NCI-H2029 (cell line): Measurements from ENCODE around the gene GPR176.
"Not testable (repeated sequence)": the region's sequence is repeated elsewhere in the genome, so short reads cannot be mapped to it uniquely, and the experiment has no call there.

ENCODE experiments used
- DNase-seq: peaks from one replicate; lab custom pipeline; 2025; lab: John Stamatoyannopoulos, UW

GPR176 gene

DNA sequence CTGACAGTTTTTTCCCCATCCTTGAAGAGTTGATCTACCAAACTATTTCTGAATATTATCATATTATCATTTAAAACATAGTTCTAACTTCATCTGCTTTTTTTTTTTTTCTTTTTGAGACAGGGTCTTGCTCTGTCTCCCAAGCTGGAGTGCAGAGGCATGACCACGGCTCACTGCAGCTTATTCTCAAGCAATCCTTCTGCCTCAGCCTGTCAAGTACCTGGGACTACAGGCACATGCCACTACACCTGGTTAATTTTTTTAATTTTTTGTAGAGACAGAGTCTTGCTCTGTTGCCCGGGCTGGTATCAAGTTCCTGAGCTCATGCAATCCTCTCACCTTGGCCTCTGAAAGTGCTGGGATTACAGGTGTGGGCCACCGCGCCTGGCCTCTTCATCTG is 15.2 kb upstream of the GPR176 start:
- no peak for DNase-seq

DNA sequence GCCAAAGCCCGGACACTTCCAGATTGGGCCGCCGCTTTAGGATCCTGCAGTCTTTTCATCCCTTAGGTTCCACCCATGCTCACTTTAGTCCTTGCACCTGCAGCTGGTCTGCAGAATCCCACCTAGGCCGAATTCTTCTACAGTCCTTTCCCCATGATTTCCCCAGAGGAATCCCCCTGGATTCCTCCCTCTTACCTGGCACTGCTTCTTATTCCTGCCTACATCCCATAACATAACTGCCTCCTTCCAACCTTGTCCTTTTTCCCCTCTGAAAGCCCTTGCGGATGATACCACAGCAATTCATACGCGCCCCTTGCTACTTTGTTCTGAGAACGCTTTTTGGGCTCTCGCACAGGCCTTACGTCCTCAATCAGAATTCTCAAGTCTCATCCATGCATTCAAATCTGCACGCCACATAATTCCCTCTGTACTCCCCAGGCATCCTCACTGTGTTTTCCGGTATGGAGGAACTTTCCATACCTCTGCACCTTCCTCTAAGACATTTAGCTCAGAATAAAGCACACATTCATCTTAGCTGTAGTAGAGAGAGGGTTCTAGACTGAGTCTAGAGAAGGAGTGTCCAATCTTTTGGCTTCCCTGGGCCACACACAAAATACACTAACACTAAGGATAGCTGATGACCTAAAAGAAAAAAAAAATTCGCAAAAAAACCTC is 14.5 kb upstream of the GPR176 start:
- DNase-seq: no peak

DNA sequence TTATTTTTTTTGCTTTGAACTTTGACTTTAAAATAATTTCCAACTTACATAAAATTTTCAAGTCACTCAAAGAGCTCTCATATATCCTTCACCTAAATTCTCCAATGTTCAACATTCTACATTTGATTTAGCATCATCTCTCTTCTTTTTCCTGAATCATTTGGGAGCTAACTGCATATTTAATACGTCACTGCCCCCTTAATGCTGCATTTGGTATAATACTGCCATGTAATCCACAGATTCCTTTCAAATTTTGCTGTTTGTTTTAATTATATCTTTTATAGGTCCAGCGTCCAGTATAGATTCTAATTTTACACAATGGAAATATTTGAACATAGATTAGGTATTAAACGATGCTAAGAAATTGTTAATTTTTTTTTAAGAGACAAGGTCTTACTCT is 11.5 kb upstream of the GPR176 start:
- DNase-seq: no peak

DNA sequence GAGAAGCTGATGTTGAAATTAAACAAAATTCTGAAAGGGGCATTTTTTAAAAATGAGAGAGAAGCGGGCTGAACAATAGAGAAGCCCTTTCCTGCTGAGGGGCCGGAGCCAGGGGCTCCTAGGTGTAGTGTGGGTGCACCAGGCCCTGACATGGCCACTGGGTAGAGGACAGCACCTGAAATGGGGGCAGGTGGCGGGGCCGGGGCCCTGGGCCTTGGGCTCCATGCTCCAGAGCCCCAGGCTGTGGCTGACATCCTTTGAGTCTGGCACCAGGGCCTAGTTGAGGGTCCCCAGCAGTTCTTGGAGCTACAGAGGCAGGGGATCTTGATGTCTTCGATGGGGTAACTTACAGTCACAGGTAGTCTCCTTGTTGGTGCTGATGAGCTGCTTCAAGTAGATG is 6.5 kb upstream of the GPR176 start:
- no peak for DNase-seq

DNA sequence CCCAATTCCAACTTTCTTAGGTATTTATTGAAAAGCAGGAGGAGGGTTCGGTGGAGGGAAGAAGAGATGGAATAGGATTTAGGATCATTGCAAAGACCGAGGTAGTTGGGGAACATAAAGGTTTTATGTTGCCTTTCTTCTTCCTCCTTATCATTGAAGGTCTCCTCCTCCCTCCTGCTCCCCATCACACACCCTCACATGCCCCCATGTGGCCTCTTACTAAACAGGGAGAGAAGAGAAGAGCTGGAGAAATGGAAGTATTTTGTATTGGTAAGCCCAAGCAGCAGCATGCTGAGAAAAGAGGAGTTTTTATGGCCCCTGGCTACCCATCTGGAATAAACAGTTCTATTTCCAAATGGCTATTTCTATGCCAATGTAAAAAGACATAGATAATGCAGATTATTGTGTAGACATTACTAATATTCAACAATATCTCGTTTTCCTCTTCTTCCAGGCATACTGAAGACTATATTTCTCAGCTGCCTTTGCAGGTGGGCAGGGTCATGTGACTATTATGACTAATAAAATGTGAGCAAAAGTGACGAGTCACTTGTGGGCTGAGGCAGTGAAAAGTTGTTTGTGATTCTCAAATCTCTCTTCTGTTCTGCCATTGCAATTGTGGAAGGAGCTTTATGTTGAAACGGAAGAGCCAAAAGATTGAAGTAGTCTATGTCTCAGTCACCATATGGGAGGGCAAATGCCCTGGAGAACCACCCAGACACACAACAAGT is 5.2 kb upstream of the GPR176 start:
- no peak for DNase-seq

DNA sequence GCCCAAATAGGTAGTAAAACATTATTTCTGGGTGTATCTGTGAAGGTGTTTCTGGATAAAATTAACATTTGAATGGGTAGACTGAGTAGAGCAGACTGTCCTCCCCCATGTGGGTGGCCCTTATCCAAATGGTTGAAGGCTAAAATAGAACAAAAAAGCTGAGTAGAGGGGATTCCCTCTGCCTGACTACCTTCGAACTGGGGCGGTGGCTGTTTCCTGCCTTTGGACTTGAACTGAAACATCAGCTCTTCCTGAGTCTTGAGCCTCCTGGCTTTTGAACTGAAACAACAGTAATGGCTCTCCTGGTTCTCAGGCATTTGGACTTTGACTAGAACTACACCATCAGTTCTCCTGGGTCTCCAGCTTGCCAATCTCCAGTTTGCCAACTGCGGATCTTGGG is 4.4 kb upstream of the GPR176 start:
- no peak for DNase-seq

DNA sequence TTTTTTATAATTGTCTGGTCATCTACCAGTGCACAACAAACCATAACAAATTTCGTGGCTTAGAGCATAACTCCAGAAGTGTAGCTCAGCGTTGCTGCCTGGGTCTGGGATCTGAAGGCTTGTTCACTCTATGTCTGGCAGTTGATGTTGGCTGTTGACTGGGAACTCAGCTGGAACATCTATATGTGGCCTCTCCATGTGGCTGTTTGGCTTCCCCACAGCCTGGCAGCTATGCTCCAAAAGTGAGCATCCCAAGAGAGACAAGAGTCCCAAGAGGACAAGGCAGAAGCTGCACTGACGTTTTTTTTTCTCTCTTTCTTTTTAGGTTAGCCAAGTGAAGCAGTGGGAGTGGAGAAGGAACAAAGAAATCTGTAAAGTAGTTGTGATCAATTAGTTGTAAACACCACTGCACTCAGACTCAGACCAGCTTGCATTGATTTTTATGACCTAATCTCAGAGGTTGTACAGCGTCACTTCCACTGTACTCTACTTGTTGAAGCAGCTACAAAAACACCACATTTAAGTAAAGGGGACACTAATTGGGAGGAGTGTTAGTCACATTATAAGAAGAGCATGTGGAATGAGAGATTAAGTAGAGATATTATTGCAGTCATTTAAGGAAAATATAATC is 2.5 kb upstream of the GPR176 start:
- DNase-seq: no peak

DNA sequence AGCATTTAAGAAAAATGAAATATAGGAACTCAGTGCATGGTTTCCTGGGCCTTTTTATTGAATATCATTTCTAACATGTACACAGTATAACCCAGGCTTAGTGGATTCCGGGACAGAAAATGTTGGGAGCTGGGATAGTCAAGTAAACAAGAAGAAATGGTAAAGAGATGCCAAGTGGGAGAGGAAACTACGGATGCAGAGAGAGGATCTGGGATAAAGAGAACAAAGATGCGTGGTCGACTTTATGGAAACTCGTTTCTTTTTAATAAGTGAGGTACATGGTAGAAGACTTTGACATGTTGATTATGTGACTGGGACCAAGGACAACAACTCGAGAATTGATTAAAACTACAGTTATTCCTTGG is 1.2 kb upstream of the GPR176 start:
- DNase-seq: no peak

DNA sequence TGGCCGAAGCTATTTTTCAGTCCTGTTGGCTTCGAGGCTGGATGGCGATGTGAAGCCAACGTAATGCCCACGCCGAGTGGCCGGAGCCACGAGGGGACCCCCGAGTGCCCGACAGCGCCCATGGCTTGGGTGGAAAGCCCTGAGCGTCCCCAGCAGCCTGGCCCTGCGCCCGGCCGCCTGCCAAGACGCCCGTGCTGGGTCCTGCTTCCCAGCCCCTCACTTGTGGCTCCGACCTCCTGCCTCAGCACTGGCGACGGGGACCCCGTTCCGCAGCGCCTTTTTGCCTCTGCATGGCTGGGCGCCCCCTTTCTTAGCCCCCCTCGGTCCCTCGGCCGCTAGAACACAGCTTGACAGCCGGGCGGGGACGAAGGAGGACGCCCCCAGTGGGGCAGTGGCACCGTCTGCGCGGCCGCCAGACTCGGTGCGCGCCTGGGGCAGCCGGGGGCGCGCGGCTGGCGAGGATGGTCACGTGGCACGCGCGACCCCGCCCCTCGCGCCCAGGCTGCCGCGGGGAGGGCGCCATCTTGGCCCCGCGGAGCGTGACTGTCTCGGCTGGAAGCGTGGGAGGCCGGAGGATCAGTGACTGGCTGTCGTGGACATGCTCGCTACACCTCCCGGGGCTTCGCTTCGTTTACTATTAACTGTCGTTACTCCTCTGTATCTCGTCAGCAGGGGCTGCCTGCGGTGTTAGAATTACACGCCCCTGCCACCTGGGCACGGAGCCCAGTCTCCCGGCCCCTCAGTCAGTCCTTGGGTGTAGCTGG is 626 bp upstream of the GPR176 start:
- peak; percentile 54 for DNase-seq

DNA sequence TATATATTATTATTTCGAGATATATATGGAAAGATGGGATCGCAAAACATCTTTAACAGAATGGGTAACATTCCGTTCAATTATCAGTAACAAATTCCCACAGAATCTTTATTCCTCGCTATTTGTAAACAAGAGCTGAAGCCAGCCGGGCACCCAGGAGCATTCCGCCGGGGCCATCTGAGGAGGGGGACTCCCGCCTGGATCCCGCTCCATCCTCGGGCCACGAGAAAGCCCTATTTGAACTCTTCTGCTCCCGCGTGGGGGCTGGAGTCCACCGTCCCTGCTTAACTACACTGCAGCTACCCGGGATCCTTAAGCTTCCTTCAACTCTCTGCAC is 687 bp downstream of the GPR176 start:
- DNase-seq: no peak

DNA sequence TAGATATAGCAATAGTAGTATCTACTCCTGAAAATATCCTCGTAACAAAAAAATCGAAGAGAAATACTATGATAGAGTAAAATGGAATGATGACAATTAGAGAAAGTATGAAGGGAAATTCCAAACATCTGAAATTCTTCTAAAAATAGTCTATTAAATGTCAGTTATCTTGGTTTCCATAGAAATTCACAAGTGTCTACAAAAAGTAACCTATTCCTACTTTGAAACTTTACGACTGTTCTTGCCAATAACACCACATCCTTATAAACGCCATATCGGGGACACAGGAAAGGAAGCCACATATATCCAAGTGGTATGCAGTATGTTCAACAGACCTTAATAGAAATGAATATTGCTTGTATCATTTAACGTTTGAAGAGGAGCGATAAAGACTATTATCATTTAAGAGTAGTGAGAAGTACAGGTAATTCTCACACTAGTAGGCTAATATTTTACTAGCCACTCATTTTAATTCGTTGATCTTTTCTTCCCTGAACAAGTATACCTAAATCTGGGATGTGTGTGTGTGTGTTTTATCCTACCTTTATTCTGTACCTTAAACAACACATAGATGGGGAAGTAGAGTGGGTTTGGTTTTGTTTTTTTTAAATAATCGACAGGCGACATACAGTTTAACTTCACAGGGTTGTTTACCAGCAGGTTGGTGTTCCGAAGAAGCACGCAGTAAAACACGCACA is 1.2 kb downstream of the GPR176 start:
- DNase-seq: no peak

DNA sequence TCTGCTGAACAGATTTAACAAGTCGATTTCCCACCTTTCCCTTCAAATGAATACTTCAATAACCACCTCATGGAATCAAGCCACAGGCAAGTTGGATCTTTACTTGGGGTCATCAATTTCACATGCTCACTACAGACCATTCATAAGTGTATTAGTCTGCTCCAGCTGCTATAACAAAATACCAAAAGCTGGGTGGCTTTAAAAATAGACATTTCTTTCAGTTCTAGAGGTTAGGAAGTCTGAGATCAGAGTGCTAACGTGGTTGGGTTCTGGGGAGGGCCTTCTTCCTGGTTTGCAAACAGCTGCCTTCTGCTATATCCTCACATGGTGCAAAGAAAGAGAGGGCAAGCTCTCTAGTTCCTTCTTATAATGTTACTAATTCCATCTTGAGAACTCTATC is 5.1 kb downstream of the GPR176 start:
- no peak for DNase-seq

DNA sequence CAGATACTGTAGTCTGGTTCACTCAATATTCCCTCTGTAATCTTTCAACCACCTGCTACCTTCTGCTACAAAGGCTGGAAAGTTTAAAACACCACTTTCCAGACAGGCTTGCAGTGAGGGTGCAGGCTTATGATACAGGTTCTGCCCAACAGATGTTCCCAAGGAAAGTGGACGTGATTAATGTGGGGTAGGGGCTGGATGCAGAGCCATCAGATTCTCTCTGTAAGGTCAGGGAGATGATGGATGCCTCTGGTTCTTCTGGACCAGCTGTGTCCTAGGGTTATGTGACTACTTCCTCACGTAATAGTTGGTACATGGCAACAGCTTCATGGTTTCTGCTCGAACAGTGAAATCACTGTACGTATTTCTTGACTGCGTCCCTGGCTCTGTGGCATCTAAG is 11.1 kb downstream of the GPR176 start:
- no peak for DNase-seq

DNA sequence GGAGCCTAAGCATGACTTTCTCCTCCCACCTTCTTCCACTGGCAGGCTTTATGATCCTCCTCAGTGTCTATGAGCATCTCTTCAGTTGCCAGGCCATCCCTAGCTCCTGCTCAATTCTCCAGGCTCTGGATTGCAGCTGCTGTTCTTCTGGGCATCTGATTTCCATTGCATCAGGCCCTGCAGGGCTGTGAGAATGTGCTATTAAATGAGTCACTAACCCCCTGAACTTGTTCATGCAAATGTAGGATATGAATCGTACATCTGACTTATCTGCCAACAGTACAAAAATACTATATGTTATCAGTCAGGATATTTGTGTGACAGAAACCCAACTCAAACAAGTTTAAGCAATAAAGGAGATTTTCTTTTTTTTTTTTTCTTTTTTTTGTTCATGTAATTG is 11.9 kb downstream of the GPR176 start:
- DNase-seq: no peak

DNA sequence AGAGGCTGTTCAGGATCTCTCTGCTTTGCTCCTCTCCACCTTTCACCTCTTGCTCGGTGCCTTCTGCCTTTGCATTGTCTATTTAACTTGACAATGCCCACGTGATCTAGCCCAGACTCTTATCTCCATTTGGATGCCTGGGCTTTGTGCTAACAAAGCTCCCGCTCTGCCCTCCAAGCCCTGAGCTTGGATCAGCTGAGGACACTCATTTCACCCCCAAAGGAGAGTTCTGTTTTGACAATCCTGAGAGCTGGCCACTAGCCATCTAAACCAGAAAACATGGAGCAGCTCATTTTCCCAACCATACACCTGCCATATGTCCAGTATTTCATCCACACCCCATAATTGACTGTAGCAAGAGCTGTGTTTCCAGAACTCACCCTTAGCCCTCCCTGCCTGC is 12.8 kb downstream of the GPR176 start:
- no peak for DNase-seq

DNA sequence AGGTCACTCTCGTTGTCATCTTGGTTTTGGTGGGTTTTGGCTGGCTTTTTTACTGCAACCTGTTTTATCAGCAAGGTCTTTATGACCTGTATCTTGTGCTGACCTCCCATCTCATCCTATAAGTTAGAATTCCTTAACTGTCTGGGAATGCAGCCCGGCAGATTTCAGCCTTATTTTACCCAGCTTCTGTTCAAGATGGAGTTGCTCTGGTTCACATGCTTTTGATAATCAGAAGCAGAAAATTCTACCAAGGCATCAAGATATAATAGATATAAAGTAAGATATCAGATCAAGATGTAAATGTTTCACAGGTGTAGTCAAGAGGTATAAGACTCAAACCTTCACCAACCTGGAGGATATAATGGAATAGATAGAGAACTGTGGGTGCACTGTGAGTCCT is 16.0 kb downstream of the GPR176 start:
- DNase-seq: no peak

DNA sequence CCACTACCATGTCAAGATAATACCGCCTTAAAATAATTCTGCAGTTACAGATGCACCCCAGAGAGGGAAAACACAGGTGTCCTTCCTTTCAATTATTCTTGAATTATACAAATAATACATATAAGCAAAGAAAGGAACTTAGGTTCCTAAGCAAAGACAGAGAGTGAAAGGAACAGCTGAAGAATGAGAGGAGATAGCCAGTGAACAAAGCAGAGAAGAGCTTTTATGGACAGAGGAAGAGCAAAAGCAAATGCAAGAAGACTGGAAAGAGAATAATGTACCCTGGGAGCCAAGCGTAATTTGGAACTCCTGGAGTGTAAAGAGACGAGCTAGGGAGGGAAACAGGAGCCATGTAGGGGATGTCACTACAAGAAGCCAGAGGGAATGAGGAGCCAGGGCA is 21.7 kb downstream of the GPR176 start:
- no peak for DNase-seq

DNA sequence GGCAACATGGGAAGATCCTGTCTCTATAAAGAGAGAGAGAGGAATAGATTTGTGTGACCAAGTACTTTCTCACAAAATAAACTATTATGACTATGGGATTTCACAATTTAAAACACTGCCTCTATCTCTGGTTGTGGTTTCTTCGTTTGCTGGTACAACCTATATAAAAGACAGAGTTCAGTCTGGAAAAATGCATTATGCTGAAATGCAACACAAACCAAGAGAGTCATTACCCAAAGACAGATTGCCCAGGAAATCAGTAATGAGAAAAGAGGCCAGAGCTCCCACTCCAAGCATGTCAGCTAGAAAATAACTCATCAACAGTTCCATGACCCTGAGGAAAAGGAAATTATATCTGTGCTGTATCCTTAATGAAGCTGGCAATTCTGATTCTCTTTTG is 23.2 kb downstream of the GPR176 start:
- no peak for DNase-seq

DNA sequence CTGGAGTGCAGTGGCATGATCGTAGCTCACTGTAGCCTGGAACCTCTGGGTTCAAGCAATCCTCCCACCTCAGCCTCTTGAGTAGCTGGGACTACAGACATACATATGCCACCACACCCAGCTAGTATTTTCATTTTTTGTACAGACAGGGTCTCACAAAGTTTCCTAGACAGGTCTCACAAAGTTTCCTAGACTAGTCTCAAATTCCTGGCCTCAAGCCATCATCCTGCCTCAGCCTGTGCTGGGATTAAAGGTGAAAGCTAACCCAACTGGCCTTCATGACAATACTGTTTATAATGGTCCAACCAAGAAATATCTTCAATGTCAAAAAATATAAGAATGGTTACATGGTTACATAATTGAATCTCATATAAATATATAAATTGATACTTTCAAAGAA is 24.0 kb downstream of the GPR176 start:
- no peak for DNase-seq

DNA sequence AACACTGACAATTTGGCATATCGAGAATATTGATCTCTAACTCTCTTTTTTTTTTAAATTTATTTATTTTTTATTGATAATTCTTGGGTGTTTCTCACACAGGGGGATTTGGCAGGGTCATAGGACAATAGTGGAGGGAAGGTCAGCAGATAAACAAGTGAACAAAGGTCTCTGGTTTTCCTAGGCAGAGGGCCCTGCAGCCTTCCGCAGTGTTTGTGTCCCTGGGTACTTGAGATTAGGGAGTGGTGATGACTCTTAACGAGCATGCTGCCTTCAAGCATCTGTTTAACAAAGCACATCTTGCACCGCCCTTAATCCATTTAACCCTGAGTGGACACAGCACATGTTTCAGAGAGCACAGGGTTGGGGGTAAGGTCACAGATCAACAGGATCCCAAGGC is 27.0 kb downstream of the GPR176 start:
- DNase-seq: not testable (repeated sequence)

DNA sequence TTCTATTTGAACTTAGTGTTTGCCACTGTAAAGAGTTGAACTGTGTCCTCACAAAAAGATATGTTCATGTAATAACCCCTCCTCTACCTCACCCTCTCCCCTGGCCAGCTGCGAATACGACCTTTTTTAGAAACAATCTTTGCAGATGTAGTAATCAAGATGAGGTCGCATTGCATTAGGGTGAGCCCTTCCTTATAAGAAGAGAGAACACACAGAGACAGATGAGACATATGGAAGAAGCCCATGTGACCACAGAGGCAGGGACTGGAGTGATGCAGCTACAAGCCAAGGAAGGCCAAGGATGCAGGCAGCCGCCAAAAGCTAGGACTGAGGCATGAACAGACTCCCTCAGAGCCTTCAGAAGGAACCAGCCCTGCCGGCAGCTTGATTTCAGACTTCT is 27.6 kb downstream of the GPR176 start:
- peak; percentile 6 for DNase-seq

DNA sequence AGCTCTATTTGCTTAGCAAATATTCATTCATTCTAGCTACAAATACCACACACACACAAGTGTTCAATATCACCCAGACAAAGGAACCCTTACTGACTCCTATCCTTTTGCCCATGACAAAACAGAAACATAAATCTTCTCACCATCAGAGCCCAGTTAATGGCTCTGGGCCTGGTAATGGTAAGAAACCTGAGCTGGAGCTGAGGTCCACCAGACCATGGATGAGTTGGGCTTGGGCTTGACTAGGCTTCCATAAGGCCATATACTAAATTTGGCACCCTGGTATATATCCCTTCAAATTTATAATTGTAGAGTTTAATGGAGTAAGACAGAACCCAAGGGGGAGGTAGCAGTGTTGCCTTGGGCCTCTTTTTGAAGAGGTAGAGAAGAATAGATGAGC is 29.4 kb downstream of the GPR176 start:
- peak; percentile 23 for DNase-seq
